GM12892 (cell line): Measurements from ENCODE around the gene FRMPD2.

Experiments used
- POLR2A ChIP-seq: IDR thresholded peaks from 2 replicates; pipeline ENCODE4 v1.6.1; 2011; ENCODE audit warnings: low read depth, low read length, control low read depth
- POLR2AphosphoS5 ChIP-seq: IDR thresholded peaks from 2 replicates; pipeline ENCODE4 v1.6.1; 2011; ENCODE audit warnings: low read depth, low read length, control low read depth
- TAF1 ChIP-seq: IDR thresholded peaks from 2 replicates; pipeline ENCODE4 v1.6.1; 2011; ENCODE audit warnings: low read depth, mild to moderate bottlenecking, control low read depth, low read length, borderline replicate concordance

GRCh38 chr10:48213047-48213446, 61.4 kb downstream of the FRMPD2 start:
- TF ChIP-seq POLR2AphosphoS5 (no peak), POLR2A (no peak), TAF1 (no peak)
